Amniotic epithelial cell (primary cell): ENCODE results near the gene FAM20C.
"Not testable (repeated sequence)": the region's sequence is repeated elsewhere in the genome, so short reads cannot be mapped to it uniquely, and the experiment has no call there.

Experiments used
- DNase-seq: peaks from one replicate; pipeline ENCODE4 v3.0.0-alpha.2; 2010; ENCODE audit warnings: low read depth

FAM20C gene

GRCh38 chr7:174716-175115, 17.7 kb upstream of the FAM20C start:
- DNase-seq, result no peak

GRCh38 chr7:175955-176354, 16.4 kb upstream of the FAM20C start:
- DNase-seq, result no peak

DNA sequence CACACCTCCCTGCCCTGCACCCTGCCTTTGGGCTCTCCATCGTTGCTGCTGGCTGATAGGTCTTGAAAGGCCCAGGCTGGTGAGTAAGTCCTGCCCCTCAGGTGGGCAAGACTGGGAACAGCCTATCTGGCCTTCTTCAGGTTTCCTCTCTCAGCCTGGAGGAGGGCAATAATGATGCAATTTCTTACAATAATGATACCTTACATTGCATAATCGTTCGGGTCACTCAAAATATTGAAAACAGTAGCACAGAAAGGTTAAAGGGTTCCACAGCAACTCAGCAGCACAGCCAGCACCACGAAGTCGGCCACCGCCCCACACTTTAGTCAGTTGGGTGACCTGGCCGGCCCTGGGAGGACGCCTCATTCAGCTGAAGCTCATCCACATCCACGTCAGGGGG, 16.0 kb upstream of the FAM20C start:
- DNase-seq, result no peak

- no peak for DNase-seq
Measured at GRCh38 chr7:176786-177459, 15.4 kb upstream of the FAM20C start.

GRCh38 chr7:178444-178843, 13.9 kb upstream of the FAM20C start:
- DNase-seq, result no peak

DNA sequence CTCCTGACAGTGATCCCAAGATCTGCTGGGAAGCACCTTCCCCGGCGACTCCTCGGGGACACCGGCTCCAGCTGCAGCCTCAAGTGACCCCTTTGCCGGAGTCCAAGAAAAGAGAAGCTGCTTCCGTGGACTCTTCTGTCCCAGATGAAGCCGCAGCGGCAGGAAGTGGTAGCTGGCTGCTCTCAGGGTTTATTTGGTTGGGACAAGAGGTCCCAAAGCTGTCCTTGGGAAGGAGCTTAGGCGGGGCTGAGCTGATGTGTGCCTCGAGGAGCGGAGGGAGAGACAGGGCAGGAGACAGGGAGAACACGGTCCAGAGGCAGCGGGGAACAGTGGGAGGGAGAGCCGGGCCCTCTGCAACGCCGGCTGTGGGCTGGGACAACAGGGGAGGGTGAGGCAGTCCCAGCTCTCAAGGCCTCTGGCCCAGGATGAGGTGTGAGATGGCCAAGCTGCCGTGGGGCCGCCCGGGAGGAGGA, 13.1 kb upstream of the FAM20C start:
- no peak for DNase-seq

GRCh38 chr7:179948-180694, 12.2 kb upstream of the FAM20C start:
- no peak for DNase-seq

- DNase-seq, result no peak
Measured at GRCh38 chr7:181738-182137, 10.6 kb upstream of the FAM20C start.

DNA sequence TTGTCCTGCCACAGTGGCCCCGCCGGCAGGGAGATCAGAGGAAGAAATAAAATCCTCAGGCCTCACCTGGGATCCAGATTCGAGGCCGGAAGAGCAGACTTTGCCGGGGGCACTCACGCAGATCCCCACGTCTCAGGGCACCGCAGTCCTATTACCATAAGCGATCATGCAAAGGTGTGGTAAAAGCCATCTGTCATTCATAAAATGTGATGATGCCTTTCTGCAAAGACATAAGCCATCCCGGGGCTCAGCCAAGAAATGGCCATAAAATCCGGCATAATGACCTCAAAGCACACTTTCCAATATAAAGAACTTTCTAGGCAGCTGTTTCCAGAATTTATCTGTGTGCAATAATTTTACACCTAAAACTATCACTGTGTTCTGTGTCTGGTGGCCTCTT, 9.9 kb upstream of the FAM20C start:
- not testable (repeated sequence) for DNase-seq

- no peak for DNase-seq
Measured at GRCh38 chr7:183496-184292, 8.7 kb upstream of the FAM20C start.

DNA sequence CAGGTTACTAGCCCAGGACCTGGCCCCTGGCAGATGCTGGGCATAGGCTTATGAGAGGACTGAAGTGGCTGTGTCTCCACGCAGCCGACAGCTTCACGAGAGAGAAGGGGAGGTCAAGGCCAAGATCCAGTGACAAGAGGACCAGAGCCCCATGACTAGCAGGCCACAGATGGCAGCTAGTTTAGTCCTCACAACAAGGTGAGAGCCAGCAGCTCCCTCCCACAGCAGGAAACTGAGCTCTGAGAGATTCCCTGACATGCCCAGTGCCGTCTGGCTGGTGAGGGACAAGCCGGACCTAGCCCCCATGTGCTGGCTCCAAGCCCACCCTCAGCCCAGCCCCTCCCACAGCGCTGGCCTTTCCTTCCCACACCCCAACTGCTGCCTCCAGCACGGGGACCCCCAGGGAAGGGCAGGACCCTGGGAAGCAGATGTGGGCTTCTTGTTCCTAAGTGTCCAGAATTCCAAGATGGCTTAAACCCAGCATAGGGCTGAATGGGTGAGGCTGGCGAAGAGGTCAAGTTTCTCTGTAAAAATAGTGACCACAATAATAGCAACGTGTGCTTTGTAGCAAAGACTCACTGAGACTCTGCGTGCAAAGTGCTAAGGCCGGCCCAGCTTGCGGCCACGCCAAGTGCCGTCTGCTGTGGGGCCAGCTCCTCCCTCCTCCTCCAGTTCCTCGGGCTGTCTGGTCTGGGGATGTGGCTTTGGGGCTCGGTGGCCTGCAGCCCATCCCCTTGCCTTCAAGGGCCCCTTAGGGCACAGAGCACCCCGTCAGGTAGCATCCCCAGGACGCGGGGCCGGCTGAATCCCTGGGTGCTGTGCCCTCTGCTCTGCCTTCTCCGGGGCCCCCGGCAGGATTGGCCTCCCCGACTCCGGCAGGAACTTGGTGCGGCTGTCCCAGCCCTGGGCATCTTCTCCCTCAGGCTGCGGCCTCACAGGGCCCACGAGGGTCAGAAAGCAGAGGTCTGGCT, 7.8 kb upstream of the FAM20C start:
- no peak for DNase-seq

DNA sequence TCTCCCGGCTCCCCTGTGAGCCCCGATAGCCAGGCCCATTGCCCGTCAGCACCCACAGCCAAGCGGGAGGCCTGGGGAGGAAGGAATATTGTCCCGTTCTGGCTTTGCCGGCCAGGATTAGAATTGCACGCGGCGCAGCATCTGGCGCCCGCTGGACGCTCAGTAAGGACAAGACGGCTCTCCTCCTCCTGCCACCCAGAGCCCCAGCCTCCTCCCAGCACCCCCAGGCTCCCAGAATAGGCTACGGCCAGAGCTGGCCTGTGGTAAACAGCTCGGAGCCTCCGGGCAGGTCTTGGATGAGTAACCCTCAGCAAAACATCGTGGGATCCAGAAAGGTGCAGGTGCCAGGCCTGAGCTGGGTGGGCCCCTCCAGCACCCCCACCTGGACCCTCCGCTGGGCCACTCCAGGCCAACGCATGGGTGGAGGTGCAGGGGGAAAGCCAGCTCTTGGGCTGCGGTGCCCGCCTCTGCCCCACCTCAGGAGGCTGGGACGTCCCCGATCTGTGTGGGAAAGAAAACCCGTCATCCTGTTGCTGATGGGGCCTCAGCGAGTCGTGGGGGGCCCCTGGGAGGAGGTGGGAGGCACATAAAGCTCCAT, 5.8 kb upstream of the FAM20C start:
- DNase-seq, result no peak

- DNase-seq, result no peak
Measured at GRCh38 chr7:187227-187927, 5.0 kb upstream of the FAM20C start.

DNA sequence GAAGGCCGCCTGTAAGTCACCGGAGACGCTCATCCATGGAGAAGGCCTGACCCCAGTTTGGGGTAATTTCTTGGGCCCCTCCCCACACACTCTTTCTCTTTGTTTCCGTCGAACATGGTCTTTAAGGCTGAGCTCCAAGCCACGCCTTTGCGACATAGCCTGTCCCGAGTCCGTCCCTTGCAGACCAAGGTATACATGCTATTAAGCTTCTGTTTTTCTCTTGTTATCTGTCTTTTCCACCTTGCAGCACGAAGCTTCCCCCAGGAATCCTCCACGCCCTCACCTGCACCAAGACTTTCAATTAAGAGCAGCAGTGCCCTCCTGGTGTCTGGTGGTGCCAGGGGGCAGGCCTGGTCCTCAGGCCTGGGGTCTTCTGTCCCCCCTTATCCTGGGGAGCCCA, 4.2 kb upstream of the FAM20C start:
- no peak for DNase-seq

DNA sequence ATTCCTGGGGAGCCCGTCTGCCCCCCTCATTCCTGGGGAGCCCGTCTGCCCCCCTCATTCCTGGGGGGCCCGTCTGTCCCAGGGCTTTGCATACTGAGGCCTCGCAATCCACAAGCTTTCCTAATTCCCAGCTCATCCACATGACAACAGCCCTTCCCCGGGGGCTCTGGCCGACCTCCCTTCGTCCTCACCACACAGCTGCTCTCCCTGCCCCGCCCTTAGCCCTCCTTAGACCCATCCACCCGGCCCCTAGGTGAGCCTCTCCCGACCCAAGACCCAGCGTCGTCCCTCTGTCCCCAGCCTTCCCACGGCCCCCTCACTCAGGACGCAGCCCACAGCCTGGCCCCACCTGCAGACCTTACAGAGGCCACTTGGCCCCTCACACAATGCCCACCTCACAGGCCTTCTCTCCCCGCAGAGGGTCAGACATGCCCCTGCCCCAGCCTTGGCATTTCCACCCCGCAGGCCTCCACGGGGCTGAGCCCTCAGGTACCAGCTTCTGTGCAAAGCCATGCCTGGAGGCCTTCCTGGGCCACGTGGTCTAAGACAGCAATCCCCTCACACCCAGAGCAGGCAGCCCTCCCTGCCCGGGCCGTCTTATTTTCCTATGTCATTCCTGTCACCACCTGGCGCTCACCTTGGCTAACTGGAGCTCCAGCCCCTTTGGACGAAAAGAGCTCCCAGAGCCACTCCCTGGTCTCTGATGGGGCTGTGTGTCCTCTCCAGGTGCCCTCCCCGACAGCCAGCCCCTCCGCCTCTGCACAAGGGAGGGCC, 3.5 kb upstream of the FAM20C start:
- no peak for DNase-seq

DNA sequence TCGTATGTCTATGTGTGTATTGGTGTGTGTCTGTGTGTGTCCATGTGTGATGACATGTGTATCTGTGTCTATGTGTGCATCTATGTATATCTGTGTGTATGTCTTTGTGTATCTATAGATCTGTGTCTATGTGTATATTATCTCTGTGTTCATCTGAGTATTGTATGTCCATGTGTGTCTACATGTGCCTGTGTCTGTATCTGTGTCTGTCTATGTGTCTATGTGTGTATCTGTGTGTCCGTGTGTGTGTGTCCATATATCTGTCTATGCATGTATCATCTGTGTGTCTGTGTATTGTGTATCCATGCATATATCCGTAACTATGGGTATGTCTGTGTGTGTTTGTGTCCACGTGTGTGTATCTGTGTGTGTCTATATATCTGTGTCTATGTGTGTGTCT, 2.7 kb upstream of the FAM20C start:
- DNase-seq, result no peak

DNA sequence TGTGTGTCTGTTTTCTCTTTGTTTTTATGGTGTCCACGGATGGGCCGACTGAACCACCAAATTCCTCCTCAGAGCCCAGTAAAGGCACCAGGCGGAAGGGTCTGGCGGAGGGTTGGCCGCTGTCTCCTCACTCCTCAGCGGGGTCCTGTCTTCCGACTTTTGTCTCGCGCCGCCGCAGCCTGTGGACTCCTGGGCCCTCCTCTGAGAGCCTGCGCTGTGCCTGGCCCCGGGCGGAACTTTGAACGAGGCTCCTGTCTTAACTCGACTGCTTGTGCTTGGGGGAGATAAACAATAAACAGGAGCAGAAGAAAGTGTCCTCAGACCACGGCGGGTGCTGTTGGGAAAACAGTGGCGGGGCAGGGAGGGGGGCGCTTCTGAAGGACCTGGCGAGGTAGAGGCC, 2.2 kb upstream of the FAM20C start:
- no peak for DNase-seq

- DNase-seq, result peak; percentile 81
Measured at GRCh38 chr7:191105-191980, 1.0 kb upstream of the FAM20C start.
